Measurements from ENCODE around the gene CELF1. TPM values are rescaled to one million over a fixed set of nuclear protein-coding genes. Genes with fewer than 3 reads are reported as not detected.

The CELF1 gene
- total and polyA plus RNA-seq, 9 of the 15 experiments (the other 6 are each of a cell fraction or from before 2014, with no cell fraction given): 11.3 to 142 (median 77.4) TPM

GRCh38 chr11:47527186-47527585 is 25.7 kb downstream of the CELF1 start:
- Histone ChIP-seq H3K4me3 (no peak overlapping the region), H4K20me1 (replicated peaks; ENCODE audit: control insufficient read depth, insufficient read depth, low read length) (peaks cover 30% of the 10 kb centered on the region), H3K27ac (ENCODE audit: extremely low read depth, low read depth, low read length) (peak overlapping the region; percentile 14; the same call in 1 of the 3 replicates), H3K36me3 (ENCODE audit: control insufficient read depth, insufficient read depth, low read length) (peaks cover 14% of the 10 kb centered on the region; the same call in 1 of the 3 replicates), H2AFZ (ENCODE audit: low read depth, low read length) (no peak overlapping the region), H3K9ac (ENCODE audit: insufficient read depth in 1 of 2, low read depth in 2 of 2, low read length in 2 of 2) (no peak overlapping the region), H3K27me3 (ENCODE audit: control insufficient read depth in 2 of 2, insufficient read depth in 2 of 2, low read length in 2 of 2) (no peaks in the 10 kb centered on the region), H3K9me1 (ENCODE audit: control insufficient read depth, insufficient read depth, low read length) (no peaks in the 10 kb centered on the region), H3K79me2 (ENCODE audit: control insufficient read depth, insufficient read depth, low read length) (peaks cover 98% of the 10 kb centered on the region), H3K9me3 (replicated peaks; ENCODE audit: control insufficient read depth, insufficient read depth, low read depth, low read length) (no peaks in the 10 kb centered on the region), H3K4me2 (ENCODE audit: insufficient read depth, low read length) (no peak overlapping the region), H3K4me1 (replicated peaks in 1 of 2; ENCODE audit: control insufficient read depth in 2 of 2, insufficient read depth in 2 of 2, low read length in 2 of 2) (peaks cover 10 to 26% of the 10 kb centered on the region in 2 experiments; a peak in 4 of 5 replicates)
- BruUV-seq (replicated peaks): no TSS peak
- ChIA-PET CTCF (ENCODE audit: low intra/inter-chr PET ratio) (no interaction called here), POLR2A (interaction anchor here (1.1 to 1.2 kb wide), 2 partner anchors 10 to 11 kb away, joined by 3 read pairs; no protein-coding TSS in a partner anchor)
- no peak for ATAC-seq
- DNase-seq (ENCODE audit: extremely low read depth in 1 of 4, low spot score in 3 of 4): no peak
- intact Hi-C loops (cut with micrococcal nuclease) (no loop called here), in situ Hi-C loops (cut with MboI) (no loop called here)
- 95% methylated on average over 6 of the region's 6 CpGs for WGBS (ENCODE audit: insufficient coverage, low coverage, missing lambda C conversion rate)
- TF ChIP-seq ZFP30 (CRISPR knock-in tag; IDR thresholded peaks at IDR 0.05; ENCODE audit: borderline replicate concordance) (no peak), ZNF184 (CRISPR knock-in tag; IDR thresholded peaks at IDR 0.05) (no peak), ZC3H11A (IDR thresholded peaks at IDR 0.05; ENCODE audit: low read depth, low read length) (no peak), TAL1 (IDR thresholded peaks at IDR 0.05) (no peak), PRDM10 (IDR thresholded peaks at IDR 0.05; ENCODE audit: partially characterized antibody) (peak; percentile 42), ZKSCAN8 (CRISPR knock-in tag; IDR thresholded peaks at IDR 0.05) (no peak), CBX5 (IDR thresholded peaks at IDR 0.05; ENCODE audit: borderline replicate concordance, low read depth) (no peak), GTF2E2 (tag; IDR thresholded peaks at IDR 0.05) (no peak)
- no peak for FAIRE-seq
